ENCODE data around the gene SREBF2. TPM values are rescaled to one million over a fixed set of nuclear protein-coding genes. Genes with fewer than 3 reads are reported as not detected.

Gene SREBF2
- total and polyA plus RNA-seq, 2 donors (not counting 3 experiments of a cell fraction or from before 2014, with no cell fraction given): 101 to 136 TPM

GRCh38 chr22:41836551-41836950 is 3.6 kb downstream of the SREBF2 start:
- Histone ChIP-seq H3K79me2 (ENCODE audit: control insufficient read depth, insufficient read depth, low read length) (peaks cover 74% of the 10 kb centered on the region), H3K27me3 (ENCODE audit: control insufficient read depth in 2 of 2, insufficient read depth in 2 of 2, low read length in 2 of 2) (no peaks in the 10 kb centered on the region), H4K20me1 (replicated peaks; ENCODE audit: control insufficient read depth, extremely low read depth, insufficient read depth, low read length) (no peaks in the 10 kb centered on the region), H3K4me2 (ENCODE audit: insufficient read depth, low read length) (no peak overlapping the region), H2AFZ (ENCODE audit: low read depth, low read length) (no peak overlapping the region), H3K4me1 (ENCODE audit: control insufficient read depth, extremely low read depth, insufficient read depth, low read length) (peaks cover 16% of the 10 kb centered on the region), H3K36me3 (ENCODE audit: control insufficient read depth in 2 of 2, extremely low read depth in 1 of 2, insufficient read depth in 2 of 2, low read length in 2 of 2) (peaks cover 3 to 14% of the 10 kb centered on the region in 2 experiments), H3K9me1 (replicated peaks; ENCODE audit: control insufficient read depth, extremely low read depth, insufficient read depth, low read length) (no peaks in the 10 kb centered on the region), H3K27ac (ENCODE audit: insufficient read depth, low read depth, low read length) (no peak overlapping the region), H3K9ac (replicated peaks; ENCODE audit: extremely low read depth, insufficient read depth, low read length) (no peak overlapping the region), H3K4me3 (replicated peaks in 1 of 3; ENCODE audit: insufficient read depth in 1 of 3, low read depth in 1 of 3, low read length in 3 of 3) (no peak overlapping the region), H3K9me3 (replicated peaks; ENCODE audit: control insufficient read depth, insufficient read depth, low read length) (no peaks in the 10 kb centered on the region)
- TF ChIP-seq MYC (IDR thresholded peaks at IDR 0.05; ENCODE audit: low read depth, low read length): no peak
- no peak for TF ChIP-seq POLR2A (IDR thresholded peaks at IDR 0.05; ENCODE audit: low read depth, low read length)
- no peak for TF ChIP-seq GATA2 (IDR thresholded peaks at IDR 0.05; ENCODE audit: insufficient read depth, insufficient read length, low read depth, low read length)
- no peak for TF ChIP-seq MAX (IDR thresholded peaks at IDR 0.05; ENCODE audit: insufficient read depth, insufficient read length)
- no peak for TF ChIP-seq FOS (IDR thresholded peaks at IDR 0.05; ENCODE audit: borderline replicate concordance, insufficient read depth, low read length)
- no peak for TF ChIP-seq JUN (IDR thresholded peaks at IDR 0.05; ENCODE audit: borderline replicate concordance, insufficient read depth, insufficient read length, low read depth)
- TF ChIP-seq CTCF (IDR thresholded peaks at IDR 0.05; ENCODE audit: extremely low read depth in 1 of 2, insufficient read depth in 1 of 2, low read depth in 1 of 2, low read length in 2 of 2): no peak
- TF ChIP-seq POLR2AphosphoS5 (IDR thresholded peaks at IDR 0.05; ENCODE audit: insufficient read depth, low read depth, low read length): no peak
- no peak for TF ChIP-seq EZH2 (IDR thresholded peaks at IDR 0.05; ENCODE audit: borderline replicate concordance, low read depth, low read length, severe bottlenecking)
- no TSS peak for BruUV-seq (replicated peaks)
- ChIA-PET POLR2A (no interaction called here), CTCF (interaction anchor here (1.4 kb wide), 1 partner anchor 20 kb away, joined by 4 read pairs; no protein-coding TSS in a partner anchor)
- DNase-seq (ENCODE audit: low read depth, low spot score) (no peak), FAIRE-seq (no peak)
- intact Hi-C loops (cut with micrococcal nuclease): no loop called here
- dilution Hi-C loops (cut with MboI; ENCODE audit: extremely low pct_ligation_motif_present, low sequenced_read_pairs): no loop called here

All from endothelial cell of umbilical vein (primary cell).